Mesendoderm (in vitro differentiated cells): ENCODE data around the gene TIMP4.

Experiments used
- DNase-seq: peaks from one replicate; pipeline ENCODE4 v3.0.0; 2013
- H2AK5ac ChIP-seq: 2 replicates; pipeline ENCODE4 v1.6.1; 2013; ENCODE audit warnings: low read length, inconsistent platforms
- H2BK120ac ChIP-seq: 2 replicates; pipeline ENCODE4 v1.6.1; 2013; ENCODE audit warnings: low read depth, mild to moderate bottlenecking, low read length, moderate library complexity, mixed read lengths
- H2BK15ac ChIP-seq: replicated peaks from 2 replicates; pipeline ENCODE4 v1.6.1; 2013; ENCODE audit warnings: low read depth, mild to moderate bottlenecking, moderate library complexity
- H2BK5ac ChIP-seq: 2 replicates; pipeline ENCODE4 v1.6.1; 2013; ENCODE audit warnings: low read length, inconsistent platforms
- H3K18ac ChIP-seq: 2 replicates; pipeline ENCODE4 v1.6.1; 2013; ENCODE audit warnings: mild to moderate bottlenecking, low read length, mixed read lengths
- H3K23ac ChIP-seq: one replicate; pipeline ENCODE4 v1.6.1; 2013; ENCODE audit warnings: low read length
- H3K27ac ChIP-seq: 2 replicates; pipeline ENCODE4 v1.5.1; 2013; ENCODE audit warnings: low read depth, mild to moderate bottlenecking, inconsistent platforms, low read length, moderate library complexity
- H3K27me3 ChIP-seq: 2 replicates; pipeline ENCODE4 v1.6.1; 2013; ENCODE audit warnings: low read length, control low read depth, mild to moderate bottlenecking, inconsistent platforms; ENCODE audit not compliant: insufficient read depth, poor library complexity
- H3K36me3 ChIP-seq: 2 replicates; pipeline ENCODE4 v1.6.1; 2013; ENCODE audit warnings: low read length, inconsistent platforms; ENCODE audit not compliant: control insufficient read depth, insufficient read depth
- H3K4ac ChIP-seq: one replicate; pipeline ENCODE4 v1.6.1; 2013; ENCODE audit warnings: low read depth, mild to moderate bottlenecking, low read length, moderate library complexity
- H3K4me1 ChIP-seq: 2 replicates; pipeline ENCODE4 v1.6.1; 2013; ENCODE audit warnings: low read depth, low read length, inconsistent platforms; ENCODE audit not compliant: control insufficient read depth
- H3K4me2 ChIP-seq: 2 replicates; pipeline ENCODE4 v1.6.1; 2013; ENCODE audit warnings: low read length
- H3K4me3 ChIP-seq: 2 replicates; pipeline ENCODE4 v1.5.1; 2013; ENCODE audit warnings: mild to moderate bottlenecking, low read length
- H3K56ac ChIP-seq: one replicate; pipeline ENCODE4 v1.6.1; 2013; ENCODE audit warnings: low read length
- H3K79me1 ChIP-seq: 2 replicates; pipeline ENCODE4 v1.6.1; 2013; ENCODE audit warnings: low read length, inconsistent platforms
- H3K79me2 ChIP-seq: 2 replicates; pipeline ENCODE4 v1.6.1; 2013; ENCODE audit warnings: mild to moderate bottlenecking, low read length; ENCODE audit not compliant: control insufficient read depth, insufficient read depth
- H3K9ac ChIP-seq: 2 replicates; pipeline ENCODE4 v1.6.1; 2013; ENCODE audit warnings: low read length, inconsistent platforms
- H4K5ac ChIP-seq: one replicate; pipeline ENCODE4 v1.6.1; 2013; ENCODE audit warnings: low read length
- H4K8ac ChIP-seq: one replicate; pipeline ENCODE4 v1.6.1; 2013; ENCODE audit warnings: low read depth, mild to moderate bottlenecking, control low read depth, low read length, moderate library complexity
- WGBS: extraction: QIAGEN DNeasy Blood & Tissue Kit; methylation state at CpG from one replicate; pipeline ENCODE4 v1.1.7; 2013; ENCODE audit warnings: low lambda C conversion rate, missing lambda C conversion rate; ENCODE audit not compliant: insufficient coverage; ENCODE audit errors: extremely low coverage; 5-methylcytosine and 5-hydroxymethylcytosine counted together

Gene TIMP4

GRCh38 chr3:12196684-12197083, 38.0 kb upstream of the TIMP4 start:
- no CpG with 5 or more reads among the region's 3 CpGs for WGBS
- H3K23ac ChIP-seq = no peak overlapping the region
- H3K79me2 ChIP-seq = no peaks in the 10 kb centered on the region
- peaks cover 4% of the 10 kb centered on the region for H3K4me1 ChIP-seq
- no peak overlapping the region for H3K9ac ChIP-seq
- no peak overlapping the region for H4K5ac ChIP-seq
- H3K79me1 ChIP-seq = no peaks in the 10 kb centered on the region
- no peak overlapping the region for H2AK5ac ChIP-seq
- H3K4me3 ChIP-seq = no peak overlapping the region
- no peak overlapping the region for H3K27ac ChIP-seq
- no peak for DNase-seq
- no peak overlapping the region for H2BK5ac ChIP-seq
- H3K56ac ChIP-seq = no peak overlapping the region
- no peak overlapping the region for H2BK15ac ChIP-seq
- H3K36me3 ChIP-seq = no peaks in the 10 kb centered on the region
- H3K18ac ChIP-seq = no peak overlapping the region
- H3K4me2 ChIP-seq = no peak overlapping the region
- no peaks in the 10 kb centered on the region for H3K27me3 ChIP-seq
- H4K8ac ChIP-seq = no peak overlapping the region
- no peak overlapping the region for H2BK120ac ChIP-seq
- no peak overlapping the region for H3K4ac ChIP-seq

GRCh38 chr3:12195231-12195630, 36.5 kb upstream of the TIMP4 start:
- H3K4me1 ChIP-seq = peaks cover 4% of the 10 kb centered on the region
- H3K23ac ChIP-seq = no peak overlapping the region
- no peaks in the 10 kb centered on the region for H3K79me1 ChIP-seq
- H2BK15ac ChIP-seq = no peak overlapping the region
- no peak overlapping the region for H2AK5ac ChIP-seq
- H3K36me3 ChIP-seq = no peaks in the 10 kb centered on the region
- no peak overlapping the region for H4K8ac ChIP-seq
- no peaks in the 10 kb centered on the region for H3K27me3 ChIP-seq
- no peak overlapping the region for H2BK5ac ChIP-seq
- no peaks in the 10 kb centered on the region for H3K79me2 ChIP-seq
- no CpG with 5 or more reads among the region's 4 CpGs for WGBS
- H3K4ac ChIP-seq = no peak overlapping the region
- H4K5ac ChIP-seq = no peak overlapping the region
- no peak overlapping the region for H2BK120ac ChIP-seq
- no peak overlapping the region for H3K27ac ChIP-seq
- no peak overlapping the region for H3K9ac ChIP-seq
- no peak overlapping the region for H3K56ac ChIP-seq
- no peak overlapping the region for H3K18ac ChIP-seq
- no peak overlapping the region for H3K4me3 ChIP-seq
- peak; percentile 75 for DNase-seq
- no peak overlapping the region for H3K4me2 ChIP-seq

- H2AK5ac ChIP-seq = no peak overlapping the region
- no peaks in the 10 kb centered on the region for H3K27me3 ChIP-seq
- H3K4ac ChIP-seq = no peak overlapping the region
- H3K9ac ChIP-seq = no peak overlapping the region
- H3K4me3 ChIP-seq = no peak overlapping the region
- H3K23ac ChIP-seq = no peak overlapping the region
- H3K27ac ChIP-seq = no peak overlapping the region
- H4K8ac ChIP-seq = no peak overlapping the region
- DNase-seq = peak; percentile 35
- H2BK120ac ChIP-seq = no peak overlapping the region
- H3K4me2 ChIP-seq = no peak overlapping the region
- no peaks in the 10 kb centered on the region for H3K79me2 ChIP-seq
- no peak overlapping the region for H2BK15ac ChIP-seq
- peaks cover 4% of the 10 kb centered on the region for H3K4me1 ChIP-seq
- H3K79me1 ChIP-seq = no peaks in the 10 kb centered on the region
- no CpG with 5 or more reads among the region's 3 CpGs for WGBS
- H4K5ac ChIP-seq = no peak overlapping the region
- H3K56ac ChIP-seq = no peak overlapping the region
- no peak overlapping the region for H2BK5ac ChIP-seq
- no peaks in the 10 kb centered on the region for H3K36me3 ChIP-seq
- no peak overlapping the region for H3K18ac ChIP-seq
Observed at GRCh38 chr3:12194669-12195161, 36.0 kb upstream of the TIMP4 start.

GRCh38 chr3:12194209-12194608, 35.5 kb upstream of the TIMP4 start:
- no peak overlapping the region for H3K56ac ChIP-seq
- H3K4me1 ChIP-seq = peaks cover 4% of the 10 kb centered on the region
- H3K4ac ChIP-seq = no peak overlapping the region
- H2BK5ac ChIP-seq = no peak overlapping the region
- DNase-seq = no peak
- H3K79me2 ChIP-seq = no peaks in the 10 kb centered on the region
- H3K79me1 ChIP-seq = no peaks in the 10 kb centered on the region
- no CpG with 5 or more reads among the region's 3 CpGs for WGBS
- H3K27me3 ChIP-seq = no peaks in the 10 kb centered on the region
- H4K5ac ChIP-seq = no peak overlapping the region
- no peak overlapping the region for H2BK120ac ChIP-seq
- H3K9ac ChIP-seq = no peak overlapping the region
- no peak overlapping the region for H2BK15ac ChIP-seq
- no peak overlapping the region for H3K4me2 ChIP-seq
- H4K8ac ChIP-seq = no peak overlapping the region
- no peak overlapping the region for H3K18ac ChIP-seq
- no peak overlapping the region for H3K27ac ChIP-seq
- no peak overlapping the region for H3K4me3 ChIP-seq
- no peaks in the 10 kb centered on the region for H3K36me3 ChIP-seq
- H3K23ac ChIP-seq = no peak overlapping the region
- H2AK5ac ChIP-seq = no peak overlapping the region

GRCh38 chr3:12193485-12194165, 34.9 kb upstream of the TIMP4 start:
- Histone ChIP-seq H4K5ac (no peak overlapping the region), H2BK5ac (no peak overlapping the region), H3K4me1 (peaks cover 4% of the 10 kb centered on the region), H3K56ac (no peak overlapping the region), H3K9ac (no peak overlapping the region), H2BK15ac (no peak overlapping the region), H3K4me3 (no peak overlapping the region), H3K23ac (no peak overlapping the region), H2BK120ac (no peak overlapping the region), H3K79me2 (no peaks in the 10 kb centered on the region), H4K8ac (no peak overlapping the region), H2AK5ac (no peak overlapping the region), H3K79me1 (no peaks in the 10 kb centered on the region), H3K27me3 (no peaks in the 10 kb centered on the region), H3K27ac (no peak overlapping the region), H3K36me3 (no peaks in the 10 kb centered on the region), H3K18ac (no peak overlapping the region), H3K4me2 (no peak overlapping the region), H3K4ac (no peak overlapping the region)
- WGBS = no CpG with 5 or more reads among the region's 1 CpG
- DNase-seq = no peak
